HEK293T (cell line): ENCODE data around the gene TMEM135.

Source experiments
- ELF4 ChIP-seq: fragments of 450-650 bp; IDR thresholded peaks from 2 replicates; pipeline ENCODE4 v1.6.1; 2017; ENCODE audit warnings: antibody characterized with exemption
- FOXA1 ChIP-seq: fragments of 450-650 bp; IDR thresholded peaks from 2 replicates; pipeline ENCODE4 v1.6.1; 2016; ENCODE audit warnings: mild to moderate bottlenecking
- FOXK2 ChIP-seq: fragments of 450-650 bp; IDR thresholded peaks from 2 replicates; pipeline ENCODE4 v1.6.1; 2016; ENCODE audit warnings: mild to moderate bottlenecking
- HDGF ChIP-seq: fragments of 450-650 bp; IDR thresholded peaks from 2 replicates; pipeline ENCODE4 v1.6.1; 2017; ENCODE audit warnings: antibody characterized with exemption, borderline replicate concordance
- PKNOX1 ChIP-seq: fragments of 450-650 bp; IDR thresholded peaks from 2 replicates; pipeline ENCODE4 v1.6.1; 2016
- SP1 ChIP-seq: fragments of 450-650 bp; IDR thresholded peaks from 2 replicates; pipeline ENCODE4 v1.6.1; 2017
- TARDBP ChIP-seq: fragments of 450-650 bp; IDR thresholded peaks from 2 replicates; pipeline ENCODE4 v1.6.1; 2016
- ZNF384 ChIP-seq: fragments of 450-650 bp; IDR thresholded peaks from 2 replicates; pipeline ENCODE4 v1.6.1; 2016

DNA sequence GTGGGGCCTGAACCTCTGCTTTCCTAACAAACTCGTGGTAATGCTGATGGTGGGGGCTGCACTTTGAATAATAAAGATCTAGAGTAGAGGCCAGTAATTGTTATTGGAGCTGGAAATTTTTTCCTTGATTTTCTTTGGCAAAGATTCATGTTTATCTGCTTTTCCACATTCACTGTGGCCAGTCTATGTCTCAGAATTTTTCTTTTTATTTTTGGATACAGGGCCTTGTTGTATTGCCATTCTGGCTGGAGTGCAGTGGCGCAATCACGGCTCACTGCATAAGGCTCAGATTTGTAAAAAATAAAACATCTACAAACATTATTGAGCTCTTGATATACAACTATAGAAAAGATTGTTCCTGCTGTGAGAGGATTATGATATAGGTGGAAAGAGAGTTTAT lies 1.6 kb downstream of the TMEM135 start:
- TF ChIP-seq SP1: no peak
- TF ChIP-seq FOXA1: no peak
- TF ChIP-seq ZNF384: no peak
- no peak for TF ChIP-seq PKNOX1
- no peak for TF ChIP-seq TARDBP
- TF ChIP-seq FOXK2: no peak
- TF ChIP-seq ELF4: no peak
- no peak for TF ChIP-seq HDGF
